ENCODE data around the gene LACC1.

Gene LACC1

GRCh38 chr13:43872181-43872580 is 7.5 kb upstream of the LACC1 start:
- FAIRE-seq (no peak), DNase-seq (ENCODE audit: insufficient read length) (no peak)
- TF ChIP-seq POLR2AphosphoS5 (IDR thresholded peaks at IDR 0.05; ENCODE audit: low read depth, low read length) (no peak), POLR2A (IDR thresholded peaks at IDR 0.05; ENCODE audit: low read depth, low read length) (no peak)

- DNase-seq (ENCODE audit: insufficient read length), result no peak
- no peak for FAIRE-seq
- no peak for TF ChIP-seq POLR2AphosphoS5 (IDR thresholded peaks at IDR 0.05; ENCODE audit: low read depth, low read length)
- TF ChIP-seq POLR2A (IDR thresholded peaks at IDR 0.05; ENCODE audit: low read depth, low read length), result no peak
- TF ChIP-seq TAF1 (IDR thresholded peaks at IDR 0.05; ENCODE audit: borderline replicate concordance, low read depth, low read length), result no peak
Measured at GRCh38 chr13:43874504-43875092, 5.1 kb upstream of the LACC1 start.

- TF ChIP-seq POLR2AphosphoS5 (IDR thresholded peaks at IDR 0.05; ENCODE audit: low read depth, low read length), result no peak
- no peak for TF ChIP-seq TAF1 (IDR thresholded peaks at IDR 0.05; ENCODE audit: borderline replicate concordance, low read depth, low read length)
- no peak for TF ChIP-seq POLR2A (IDR thresholded peaks at IDR 0.05; ENCODE audit: low read depth, low read length)
- FAIRE-seq (no peak), DNase-seq (ENCODE audit: insufficient read length) (no peak)
Measured at GRCh38 chr13:43876366-43876765, 3.3 kb upstream of the LACC1 start.

GRCh38 chr13:43877326-43877725 is 2.4 kb upstream of the LACC1 start:
- TF ChIP-seq POLR2AphosphoS5 (IDR thresholded peaks at IDR 0.05; ENCODE audit: low read depth, low read length) (no peak), POLR2A (IDR thresholded peaks at IDR 0.05; ENCODE audit: low read depth, low read length) (no peak), TAF1 (IDR thresholded peaks at IDR 0.05; ENCODE audit: borderline replicate concordance, low read depth, low read length) (no peak)
- FAIRE-seq, result no peak

GRCh38 chr13:43877766-43878165 is 1.9 kb upstream of the LACC1 start:
- DNase-seq (ENCODE audit: insufficient read length) (no peak), FAIRE-seq (no peak)
- TF ChIP-seq TAF1 (IDR thresholded peaks at IDR 0.05; ENCODE audit: borderline replicate concordance, low read depth, low read length) (no peak), POLR2AphosphoS5 (IDR thresholded peaks at IDR 0.05; ENCODE audit: low read depth, low read length) (no peak), POLR2A (IDR thresholded peaks at IDR 0.05; ENCODE audit: low read depth, low read length) (no peak)

More at GRCh38 chr13:43877326-43877725, 2.4 kb upstream of the LACC1 start:
- no peak for DNase-seq (ENCODE audit: insufficient read length)

GRCh38 chr13:43878892-43879754 is 581 bp upstream of the LACC1 start, which contains the start of gene CCDC122:
Gene CCDC122 (minus strand): TSS chr13:43879740. CDS start chr13:43869376, 10,364 bp downstream.
- DNase-seq (ENCODE audit: insufficient read length), result peak; percentile 60
- FAIRE-seq, result peak; percentile 84
- TF ChIP-seq POLR2A (IDR thresholded peaks at IDR 0.05; ENCODE audit: low read depth, low read length) (peak; percentile 74; the same call in 1 of the 2 replicates), POLR2AphosphoS5 (IDR thresholded peaks at IDR 0.05; ENCODE audit: low read depth, low read length) (peak; percentile 64; the same call in 1 of the 2 replicates), TAF1 (IDR thresholded peaks at IDR 0.05; ENCODE audit: borderline replicate concordance, low read depth, low read length) (no peak; the same call in 1 of the 2 replicates)

GRCh38 chr13:43880214-43880855 is 631 bp downstream of the LACC1 start:
- DNase-seq (ENCODE audit: insufficient read length) (no peak), FAIRE-seq (no peak)
- TF ChIP-seq POLR2AphosphoS5 (IDR thresholded peaks at IDR 0.05; ENCODE audit: low read depth, low read length) (no peak), TAF1 (IDR thresholded peaks at IDR 0.05; ENCODE audit: borderline replicate concordance, low read depth, low read length) (no peak), POLR2A (IDR thresholded peaks at IDR 0.05; ENCODE audit: low read depth, low read length) (no peak)

GRCh38 chr13:43880926-43881325 is 1.2 kb downstream of the LACC1 start:
- peak; percentile 58 for FAIRE-seq
- no peak for DNase-seq (ENCODE audit: insufficient read length)
- no peak for TF ChIP-seq TAF1 (IDR thresholded peaks at IDR 0.05; ENCODE audit: borderline replicate concordance, low read depth, low read length)
- no peak for TF ChIP-seq POLR2A (IDR thresholded peaks at IDR 0.05; ENCODE audit: low read depth, low read length)
- TF ChIP-seq POLR2AphosphoS5 (IDR thresholded peaks at IDR 0.05; ENCODE audit: low read depth, low read length), result no peak

GRCh38 chr13:43881580-43881979 is 1.9 kb downstream of the LACC1 start:
- TF ChIP-seq POLR2A (IDR thresholded peaks at IDR 0.05; ENCODE audit: low read depth, low read length) (no peak), POLR2AphosphoS5 (IDR thresholded peaks at IDR 0.05; ENCODE audit: low read depth, low read length) (no peak), TAF1 (IDR thresholded peaks at IDR 0.05; ENCODE audit: borderline replicate concordance, low read depth, low read length) (no peak)
- DNase-seq (ENCODE audit: insufficient read length) (no peak), FAIRE-seq (no peak)

GRCh38 chr13:43883631-43884030 is 3.9 kb downstream of the LACC1 start:
- TF ChIP-seq POLR2AphosphoS5 (IDR thresholded peaks at IDR 0.05; ENCODE audit: low read depth, low read length) (no peak), TAF1 (IDR thresholded peaks at IDR 0.05; ENCODE audit: borderline replicate concordance, low read depth, low read length) (no peak), POLR2A (IDR thresholded peaks at IDR 0.05; ENCODE audit: low read depth, low read length) (no peak)
- FAIRE-seq (no peak), DNase-seq (ENCODE audit: insufficient read length) (no peak)

GRCh38 chr13:43884222-43884621 is 4.5 kb downstream of the LACC1 start:
- FAIRE-seq, result no peak

More at GRCh38 chr13:43884222-43884621, 4.5 kb downstream of the LACC1 start:
- TF ChIP-seq POLR2A (IDR thresholded peaks at IDR 0.05; ENCODE audit: low read depth, low read length) (no peak), TAF1 (IDR thresholded peaks at IDR 0.05; ENCODE audit: borderline replicate concordance, low read depth, low read length) (no peak), POLR2AphosphoS5 (IDR thresholded peaks at IDR 0.05; ENCODE audit: low read depth, low read length) (no peak)
- no peak for DNase-seq (ENCODE audit: insufficient read length)
